Memory B cell (primary cell): ENCODE data around the gene CCNI.
"Not testable (repeated sequence)": the region's sequence is repeated elsewhere in the genome, so short reads cannot be mapped to it uniquely, and the experiment has no call there.

ENCODE experiments used
- ATAC-seq: fragments of 150-1000 bp; cut with Tn5 transposase; 2 replicates; pipeline ENCODE4 v1.10.0; 2021; ENCODE audit warnings: low read depth, mild to moderate bottlenecking, moderate library complexity
- DNase-seq, 2 donors: peaks; one replicate each; pipeline ENCODE4 v3.0.0; 2022; ENCODE audit warnings: low spot score in 2 of 2
- H3K27ac Mint-ChIP-seq: one replicate; pipeline ENCODE4 v1.8.0; 2022; ENCODE audit warnings: mild to moderate bottlenecking, moderate library complexity, mixed read lengths
- H3K27me3 Mint-ChIP-seq: one replicate; pipeline ENCODE4 v1.8.0; 2022; ENCODE audit warnings: mixed read lengths
- H3K36me3 Mint-ChIP-seq: one replicate; pipeline ENCODE4 v1.8.0; 2022; ENCODE audit warnings: mild to moderate bottlenecking, mixed read lengths
- H3K4me1 Mint-ChIP-seq: one replicate; pipeline ENCODE4 v1.8.0; 2022; ENCODE audit warnings: mixed read lengths
- H3K4me3 Mint-ChIP-seq: one replicate; pipeline ENCODE4 v1.8.0; 2022; ENCODE audit warnings: mild to moderate bottlenecking, moderate library complexity, mixed read lengths
- H3K9me3 Mint-ChIP-seq: one replicate; pipeline ENCODE4 v1.8.0; 2022; ENCODE audit warnings: mixed read lengths

CCNI gene

GRCh38 chr4:77095101-77095821, 19.5 kb upstream of the CCNI start:
- H3K4me1 Mint-ChIP-seq, result peaks cover 15% of the 10 kb centered on the region
- H3K27me3 Mint-ChIP-seq, result no peaks in the 10 kb centered on the region
- H3K4me3 Mint-ChIP-seq, result no peak overlapping the region
- no peaks in the 10 kb centered on the region for H3K36me3 Mint-ChIP-seq
- DNase-seq (peak; percentile 54 to 62), ATAC-seq (peak; percentile 99)
- peak overlapping the region; percentile 1 for H3K27ac Mint-ChIP-seq
- H3K9me3 Mint-ChIP-seq, result no peaks in the 10 kb centered on the region

GRCh38 chr4:77094496-77094895, 18.7 kb upstream of the CCNI start:
- Mint-ChIP-seq H3K4me1 (peaks cover 16% of the 10 kb centered on the region), H3K27me3 (no peaks in the 10 kb centered on the region), H3K27ac (no peak overlapping the region), H3K9me3 (no peaks in the 10 kb centered on the region), H3K36me3 (no peaks in the 10 kb centered on the region), H3K4me3 (no peak overlapping the region)
- ATAC-seq (no peak), DNase-seq (no peak)

- H3K27ac Mint-ChIP-seq, result no peak overlapping the region
- no peak for DNase-seq
- ATAC-seq, result no peak
These were observed 17.6 kb upstream of the CCNI start for GRCh38 chr4:77093401-77093800.

DNA sequence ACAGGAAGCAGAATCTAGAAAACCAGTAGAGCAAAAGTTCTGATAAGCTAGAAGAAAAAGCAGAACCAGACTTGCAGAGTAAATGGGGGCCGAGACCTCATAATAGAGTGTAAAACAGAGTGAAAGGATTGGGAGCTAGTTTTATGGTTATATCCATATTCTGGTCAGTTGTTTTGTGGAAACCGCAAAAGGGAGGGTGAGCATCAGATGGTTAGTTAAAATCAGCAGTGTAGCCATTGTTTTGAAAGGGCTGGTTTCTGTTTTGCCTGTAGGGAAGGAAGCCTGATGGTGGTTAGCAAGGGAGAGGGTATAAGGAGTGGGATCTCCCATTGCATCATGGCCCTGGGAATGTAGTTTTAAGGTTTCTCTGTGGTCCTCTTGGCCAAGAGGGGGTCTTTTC, 17.2 kb upstream of the CCNI start:
- Mint-ChIP-seq H3K9me3 (no peaks in the 10 kb centered on the region), H3K4me1 (peaks cover 16% of the 10 kb centered on the region), H3K36me3 (no peaks in the 10 kb centered on the region), H3K4me3 (no peak overlapping the region), H3K27me3 (no peaks in the 10 kb centered on the region), H3K27ac (peak overlapping the region; percentile 3)
- DNase-seq (no peak), ATAC-seq (peak; percentile 35)

More at GRCh38 chr4:77093401-77093800, 17.6 kb upstream of the CCNI start:
- peaks cover 16% of the 10 kb centered on the region for H3K4me1 Mint-ChIP-seq
- H3K9me3 Mint-ChIP-seq, result no peaks in the 10 kb centered on the region
- no peak overlapping the region for H3K4me3 Mint-ChIP-seq
- no peaks in the 10 kb centered on the region for H3K27me3 Mint-ChIP-seq
- H3K36me3 Mint-ChIP-seq, result no peaks in the 10 kb centered on the region

GRCh38 chr4:77089866-77090265, 14.1 kb upstream of the CCNI start:
- ATAC-seq (no peak), DNase-seq (no peak)
- Mint-ChIP-seq H3K4me1 (peaks cover 10% of the 10 kb centered on the region), H3K4me3 (no peak overlapping the region), H3K27ac (no peak overlapping the region), H3K9me3 (no peaks in the 10 kb centered on the region), H3K36me3 (no peaks in the 10 kb centered on the region), H3K27me3 (no peaks in the 10 kb centered on the region)

GRCh38 chr4:77087027-77087426, 11.2 kb upstream of the CCNI start:
- not testable (repeated sequence) for ATAC-seq, H3K4me1 Mint-ChIP-seq, H3K27me3 Mint-ChIP-seq, H3K36me3 Mint-ChIP-seq, H3K27ac Mint-ChIP-seq, H3K4me3 Mint-ChIP-seq, DNase-seq, H3K9me3 Mint-ChIP-seq

DNA sequence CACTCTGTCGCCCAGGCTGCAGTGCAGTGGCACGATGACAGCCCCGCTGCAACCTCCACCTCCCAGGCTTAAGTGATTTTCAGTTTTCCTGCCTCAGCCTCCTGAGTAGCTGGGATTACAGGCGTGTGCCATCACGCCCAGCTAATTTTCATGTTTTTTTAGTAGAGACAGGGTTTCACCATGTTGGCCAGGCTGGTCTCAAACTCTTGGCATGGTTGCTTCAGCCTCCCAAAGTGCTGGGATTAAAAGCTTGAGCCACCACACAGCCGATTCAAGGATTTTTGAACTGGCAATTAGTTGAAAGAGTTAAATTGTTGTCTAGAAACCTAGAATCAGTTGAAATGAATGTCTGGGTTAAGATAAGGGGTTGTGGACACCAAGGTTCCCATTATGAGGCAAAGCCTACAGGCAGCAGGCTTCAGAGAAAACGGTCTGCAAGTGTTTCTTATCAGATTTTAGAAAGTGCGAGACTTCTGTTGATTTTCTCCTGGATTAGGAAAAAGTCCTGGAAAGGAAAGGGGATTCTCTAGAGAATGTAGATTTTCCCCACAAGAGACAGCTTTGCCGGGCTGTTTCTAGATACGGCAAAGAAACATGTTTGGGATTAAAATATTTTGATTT, 8.3 kb upstream of the CCNI start:
- DNase-seq (no peak), ATAC-seq (no peak)
- H3K9me3 Mint-ChIP-seq, result no peaks in the 10 kb centered on the region

GRCh38 chr4:77082886-77083608, 7.3 kb upstream of the CCNI start:
- ATAC-seq, result no peak
- no peaks in the 10 kb centered on the region for H3K36me3 Mint-ChIP-seq
- peaks cover 10% of the 10 kb centered on the region for H3K4me1 Mint-ChIP-seq
- H3K27ac Mint-ChIP-seq, result no peak overlapping the region
- DNase-seq, result no peak
- H3K4me3 Mint-ChIP-seq, result no peak overlapping the region
- H3K27me3 Mint-ChIP-seq, result no peaks in the 10 kb centered on the region
- no peaks in the 10 kb centered on the region for H3K9me3 Mint-ChIP-seq

More for the DNA sequence above, 8.3 kb upstream of the CCNI start:
- Mint-ChIP-seq H3K36me3 (no peaks in the 10 kb centered on the region), H3K27me3 (no peaks in the 10 kb centered on the region), H3K27ac (no peak overlapping the region), H3K4me3 (no peak overlapping the region), H3K4me1 (peaks cover 8% of the 10 kb centered on the region)

- peaks cover 18% of the 10 kb centered on the region for H3K4me1 Mint-ChIP-seq
- not testable (repeated sequence) for ATAC-seq, H3K9me3 Mint-ChIP-seq, H3K36me3 Mint-ChIP-seq, H3K27me3 Mint-ChIP-seq, DNase-seq
- peak overlapping the region; percentile 29 for H3K4me3 Mint-ChIP-seq
- H3K27ac Mint-ChIP-seq, result peak overlapping the region; percentile 83
These were observed 5.0 kb upstream of the CCNI start for GRCh38 chr4:77080806-77081205.

GRCh38 chr4:77079281-77079680, 3.5 kb upstream of the CCNI start:
- ATAC-seq (no peak), DNase-seq (no peak)
- Mint-ChIP-seq H3K4me1 (peaks cover 18% of the 10 kb centered on the region), H3K9me3 (no peaks in the 10 kb centered on the region), H3K36me3 (no peaks in the 10 kb centered on the region), H3K4me3 (no peak overlapping the region), H3K27ac (no peak overlapping the region), H3K27me3 (no peaks in the 10 kb centered on the region)

- ATAC-seq (no peak), DNase-seq (no peak)
- Mint-ChIP-seq H3K27ac (no peak overlapping the region), H3K9me3 (no peaks in the 10 kb centered on the region), H3K27me3 (no peaks in the 10 kb centered on the region), H3K4me1 (peaks cover 18% of the 10 kb centered on the region), H3K36me3 (no peaks in the 10 kb centered on the region), H3K4me3 (no peak overlapping the region)
These were observed 2.6 kb upstream of the CCNI start for GRCh38 chr4:77078401-77078800.

GRCh38 chr4:77076889-77077635, 1.3 kb upstream of the CCNI start:
- H3K27me3 Mint-ChIP-seq, result no peaks in the 10 kb centered on the region
- H3K4me1 Mint-ChIP-seq, result peaks cover 18% of the 10 kb centered on the region
- ATAC-seq, result no peak
- DNase-seq, result no peak
- H3K27ac Mint-ChIP-seq, result no peak overlapping the region
- no peaks in the 10 kb centered on the region for H3K36me3 Mint-ChIP-seq
- H3K9me3 Mint-ChIP-seq, result no peaks in the 10 kb centered on the region
- H3K4me3 Mint-ChIP-seq, result peak overlapping the region; percentile 90

GRCh38 chr4:77074981-77075855, 571 bp downstream of the CCNI start:
- no peaks in the 10 kb centered on the region for H3K9me3 Mint-ChIP-seq
- no peaks in the 10 kb centered on the region for H3K36me3 Mint-ChIP-seq
- peak; percentile 82 for DNase-seq
- ATAC-seq, result peak; percentile 65
- no peaks in the 10 kb centered on the region for H3K27me3 Mint-ChIP-seq
- H3K4me3 Mint-ChIP-seq, result peak overlapping the region; percentile 90
- H3K27ac Mint-ChIP-seq, result no peak overlapping the region
- H3K4me1 Mint-ChIP-seq, result peaks cover 23% of the 10 kb centered on the region
